T-helper 2 cell (primary cell): ENCODE results near the gene CDH23.

Source experiments
- DNase-seq, 5 experiments: peaks; one replicate each; pipeline versions ENCODE4 v3.0.0 to v3.0.0-alpha.2; 2012 to 2022

The CDH23 gene

DNA sequence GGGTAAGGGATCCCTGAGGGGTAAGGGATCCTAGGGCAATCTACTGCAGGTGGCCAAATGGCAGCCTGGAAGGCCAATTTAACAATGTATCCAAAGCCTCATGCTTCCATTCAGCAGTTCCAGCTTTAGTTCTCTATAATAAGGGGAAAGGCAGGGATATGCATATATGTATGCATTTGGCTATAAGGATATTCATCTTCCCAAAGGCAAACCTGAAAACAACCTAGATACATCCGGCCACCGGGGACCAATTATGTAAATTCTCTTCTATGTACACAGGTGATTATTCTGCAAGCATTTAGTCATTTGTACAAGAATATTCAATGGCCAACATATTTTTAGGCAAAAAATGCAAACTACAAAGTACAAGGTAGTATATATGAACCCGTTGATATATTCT lies 427.6 kb downstream of the CDH23 start:
- no peak for DNase-seq

DNA sequence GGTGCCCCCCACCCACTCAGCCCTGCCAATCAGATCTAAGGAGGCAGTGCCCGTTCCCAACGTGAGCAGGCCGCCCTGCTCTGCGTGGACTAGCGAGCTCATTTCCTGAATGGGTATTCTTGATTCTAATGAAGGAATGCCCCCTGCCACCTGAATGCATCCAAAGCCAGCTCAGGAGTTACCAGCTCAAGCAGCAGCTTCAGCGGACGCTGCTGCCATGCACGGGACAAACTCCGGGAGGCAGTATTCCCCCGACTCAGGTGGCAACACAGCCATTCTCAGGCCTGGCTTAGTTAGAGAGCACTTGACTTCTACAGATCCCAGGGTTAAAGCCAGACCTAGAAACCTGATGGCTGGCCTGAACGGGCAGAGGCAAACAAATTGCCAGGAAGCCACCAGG lies 428.5 kb downstream of the CDH23 start:
- no peak for DNase-seq

- DNase-seq: no peak
These were observed 431.1 kb downstream of the CDH23 start for GRCh38 chr10:71827852-71828251.

GRCh38 chr10:71828702-71829101 lies 432.0 kb downstream of the CDH23 start:
- no peak for DNase-seq

DNA sequence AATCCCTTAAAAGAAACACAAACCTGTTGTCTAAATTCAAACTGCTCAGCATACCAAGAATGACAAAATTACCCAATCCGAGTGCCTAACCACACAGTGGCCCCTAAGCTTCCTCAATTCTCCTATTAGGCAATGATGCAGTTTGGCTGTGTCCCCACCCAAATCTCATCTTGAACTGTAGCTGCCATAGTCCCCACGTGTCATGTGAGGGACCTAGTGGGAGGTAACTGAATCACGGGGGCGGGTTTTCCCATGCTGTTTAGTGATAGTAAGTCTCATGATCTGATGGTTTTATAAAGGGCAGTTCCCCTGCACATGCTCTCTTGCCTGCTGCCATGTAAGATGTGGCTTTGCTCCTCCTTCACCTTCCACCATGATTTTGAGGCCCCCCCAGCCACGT lies 432.5 kb downstream of the CDH23 start:
- no peak for DNase-seq

DNA sequence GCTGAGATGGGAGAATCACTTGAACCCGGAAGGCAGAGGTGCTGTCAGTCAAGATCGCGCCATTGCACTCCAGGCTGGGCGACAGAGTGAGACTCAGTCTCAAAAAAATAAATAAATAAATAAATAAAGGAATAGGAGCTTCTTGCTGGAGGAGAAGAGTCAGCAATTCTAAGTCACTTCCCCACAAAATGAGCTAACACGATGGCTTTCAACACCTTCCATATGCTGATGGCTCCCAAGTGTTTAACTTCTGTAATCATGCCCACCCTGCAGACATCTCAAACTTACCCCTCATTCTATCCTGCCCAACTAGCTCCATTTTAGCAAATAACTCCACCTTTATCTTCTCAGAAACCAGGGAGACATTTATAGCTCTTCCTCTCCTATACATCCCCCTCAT lies 433.2 kb downstream of the CDH23 start:
- no peak for DNase-seq

- DNase-seq: no peak
These were observed 434.0 kb downstream of the CDH23 start for GRCh38 chr10:71830726-71831125.

- DNase-seq: no peak
These were observed 435.2 kb downstream of the CDH23 start for GRCh38 chr10:71831646-71832552.

DNA sequence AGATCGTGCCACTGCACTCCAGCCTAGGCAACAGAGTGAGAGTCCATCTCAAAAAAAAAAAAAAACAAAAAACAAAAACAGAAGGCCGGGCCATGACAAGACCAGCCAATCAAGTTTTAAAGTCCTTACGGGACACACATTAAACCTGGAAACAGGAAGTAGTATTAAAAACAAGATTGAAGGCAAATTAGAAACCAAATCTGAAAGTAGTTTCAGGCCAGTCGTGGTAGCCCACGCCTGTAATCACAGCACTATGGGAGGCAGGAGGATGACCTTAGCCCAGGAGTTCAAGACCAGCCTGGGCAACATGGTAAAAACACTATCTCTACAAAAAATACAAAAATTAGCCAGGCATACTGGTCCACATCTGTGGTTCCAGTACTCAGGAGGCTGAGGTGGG lies 436.2 kb downstream of the CDH23 start:
- no peak for DNase-seq

- DNase-seq: no peak
These were observed 437.0 kb downstream of the CDH23 start for GRCh38 chr10:71833451-71834342.

GRCh38 chr10:71834343-71834674 lies 437.6 kb downstream of the CDH23 start:
- no peak for DNase-seq

DNA sequence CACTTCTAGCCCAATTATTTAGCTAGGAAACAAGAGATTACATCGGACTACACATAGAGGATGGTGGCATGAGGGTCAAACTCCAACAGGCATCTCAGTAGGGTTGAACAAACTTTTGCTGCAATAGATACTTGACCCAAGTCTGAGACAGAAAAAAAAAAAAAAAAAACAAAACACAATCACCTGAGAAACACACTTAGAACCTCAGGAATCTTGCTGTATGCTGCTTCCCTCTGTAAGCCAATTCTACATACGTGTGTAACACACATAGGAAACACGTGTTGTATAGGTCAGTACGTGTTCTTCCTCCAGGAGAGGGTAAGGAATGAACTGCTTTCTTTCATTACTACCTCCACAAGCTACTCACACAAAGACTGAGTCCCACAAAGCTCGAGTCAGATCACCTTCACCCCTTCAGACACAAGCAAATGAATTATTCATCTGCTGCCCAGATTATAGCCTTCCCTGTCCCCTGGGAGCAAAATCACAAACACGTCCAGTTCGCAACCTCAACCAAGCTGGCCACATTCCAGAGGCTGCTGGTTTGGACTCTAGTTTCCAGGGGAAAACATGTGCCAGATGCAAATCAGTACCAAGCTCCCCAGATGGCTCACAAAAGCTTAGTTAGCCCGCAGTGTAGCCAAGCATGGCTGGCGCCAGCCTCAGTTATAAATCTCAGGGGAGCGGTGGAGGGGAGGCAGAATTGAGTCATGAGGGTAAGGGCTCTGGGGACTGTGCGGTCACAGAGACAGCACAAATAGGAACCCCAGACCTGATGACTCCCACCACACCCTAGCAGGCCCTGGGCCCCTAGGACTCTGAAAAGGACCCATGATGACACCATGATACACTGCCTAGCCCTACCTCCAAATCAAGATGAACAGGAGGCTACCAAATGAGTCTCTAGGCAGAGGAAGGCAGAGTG lies 439.2 kb downstream of the CDH23 start:
- no peak for DNase-seq

- no peak for DNase-seq
These were observed 439.9 kb downstream of the CDH23 start for GRCh38 chr10:71836596-71836974.

DNA sequence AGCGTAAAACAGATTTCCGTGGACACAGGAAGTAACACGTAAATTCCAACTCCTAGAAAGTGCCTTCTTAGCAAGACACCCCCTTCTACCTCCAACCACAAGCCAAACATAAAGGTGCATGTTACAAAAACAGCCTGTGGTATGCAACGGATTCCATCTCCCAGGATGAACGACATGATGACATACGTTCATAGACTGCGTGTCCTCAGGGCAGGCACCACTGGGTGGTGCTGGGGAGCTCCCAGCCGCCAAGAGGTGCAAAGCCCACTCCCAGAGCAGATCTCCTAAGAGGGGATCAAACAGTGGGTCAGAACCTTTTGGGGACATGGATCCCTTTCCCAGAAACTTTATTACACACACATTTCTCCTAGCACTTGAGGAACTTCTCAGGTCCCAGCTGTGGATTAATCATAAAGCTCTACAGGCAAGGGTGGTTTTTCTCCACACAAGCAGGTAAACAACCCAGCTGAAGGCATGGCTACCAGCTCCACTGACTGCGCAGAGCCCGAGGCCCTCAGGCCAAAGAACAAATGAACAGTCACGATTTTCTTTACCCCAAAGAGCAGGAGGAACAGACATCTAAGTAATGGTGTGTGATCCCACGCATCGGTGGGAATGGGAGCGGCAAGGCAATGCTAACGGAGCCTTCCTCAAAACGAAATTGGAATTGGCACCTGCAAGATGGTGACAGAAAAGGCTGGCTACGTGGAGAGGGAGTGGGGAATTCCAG lies 440.5 kb downstream of the CDH23 start:
- DNase-seq: no peak

DNA sequence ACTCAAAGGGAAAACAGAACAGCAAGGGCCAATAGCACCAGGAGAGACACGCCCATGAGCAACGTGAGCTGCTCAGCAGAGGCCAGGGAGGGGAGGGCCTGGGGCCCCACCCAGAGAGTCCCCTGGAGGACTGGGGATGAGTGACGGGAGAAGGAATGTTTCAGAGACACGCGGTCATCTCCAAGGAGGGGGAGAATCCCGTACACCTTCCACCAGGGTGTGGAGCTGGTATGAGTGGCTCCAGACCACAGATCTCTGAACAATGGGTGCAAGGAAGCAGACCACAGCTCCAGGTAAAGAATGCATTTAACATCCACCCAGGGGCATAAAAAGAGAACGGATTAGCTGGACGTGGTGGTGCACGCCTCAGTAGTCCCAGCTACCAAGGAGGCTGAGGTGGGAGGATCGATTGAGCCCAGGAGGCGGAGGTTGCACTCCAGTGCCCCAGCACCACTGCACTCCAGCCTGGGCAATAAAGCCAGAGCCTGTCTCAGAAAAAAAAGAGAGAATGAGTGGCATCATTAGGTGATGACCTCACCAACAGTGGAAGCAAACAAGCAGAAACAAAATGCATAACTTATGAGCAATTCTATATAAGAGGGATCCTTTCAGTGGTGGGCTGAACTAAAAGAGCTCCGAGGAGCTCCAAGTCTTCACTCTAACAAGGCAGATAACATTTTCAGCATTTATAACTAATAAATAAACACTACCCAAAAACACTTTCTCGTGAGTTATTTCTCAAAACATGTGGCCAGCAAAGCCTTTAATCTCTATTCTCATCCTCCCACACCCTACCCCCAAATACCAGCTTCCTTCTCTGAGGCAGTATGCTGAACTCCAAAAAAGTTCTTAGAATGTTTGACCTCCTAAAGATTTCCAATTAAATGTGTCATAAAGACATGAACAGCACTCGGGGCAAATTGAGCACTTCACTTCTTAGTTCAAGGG lies 441.8 kb downstream of the CDH23 start:
- DNase-seq: no peak

- DNase-seq: no peak
These were observed 443.6 kb downstream of the CDH23 start for GRCh38 chr10:71840177-71840957.

DNA sequence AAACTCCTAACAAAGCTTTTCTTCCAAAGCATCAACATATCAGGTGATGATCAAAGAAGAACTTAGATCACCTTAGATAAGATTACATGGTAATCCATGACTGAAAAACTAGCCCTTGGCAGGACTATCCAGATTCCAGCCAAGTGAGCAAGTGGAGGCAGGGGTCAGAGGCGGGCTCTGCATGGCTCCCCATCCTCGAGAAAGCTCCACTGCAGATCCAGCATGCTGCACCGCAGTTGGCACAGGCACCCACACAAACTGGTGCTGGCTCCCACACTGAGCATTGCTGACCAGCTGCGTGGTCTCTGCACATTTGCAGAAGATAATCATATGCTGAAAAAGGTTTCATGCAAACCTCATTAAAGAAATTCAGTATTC lies 444.2 kb downstream of the CDH23 start:
- no peak for DNase-seq

GRCh38 chr10:71842422-71842821 lies 445.7 kb downstream of the CDH23 start:
- DNase-seq: no peak

GRCh38 chr10:71842856-71843686 lies 446.4 kb downstream of the CDH23 start:
- no peak for DNase-seq
